K562 (cell line): ENCODE data around the gene RARG. TPM values are rescaled to one million over a fixed set of nuclear protein-coding genes. Genes with fewer than 3 reads are reported as not detected.

Experiments
- CTBP1 ChIP-seq: fragments of 450-650 bp; IDR thresholded peaks from 2 replicates; pipeline ENCODE4 v1.6.1; 2016; ENCODE audit warnings: borderline replicate concordance
- FOXA3 ChIP-seq, 2 experiments: fragments of 450-650 bp in 1 of 2; sonication (generic) in 1 of 2; formaldehyde crosslinking; IDR thresholded peaks in 1 of 2; conservative IDR thresholded peaks in 1 of 2; 2 replicates each; pipeline versions ENCODE4 v1.4.0 to v1.8.0; 2020 to 2022; ENCODE audit warnings: mild to moderate bottlenecking in 2 of 2, missing genetic modification reagents in 1 of 2
- HCFC1 ChIP-seq: IDR thresholded peaks from 2 replicates; pipeline ENCODE4 v1.6.1; 2012; ENCODE audit warnings: low read depth, low read length, improper control_type of control experiment
- MYC ChIP-seq, 2 experiments: fragments of 250-450 bp in 1 of 2; sonication (Bioruptor Pico) in 1 of 2; IDR thresholded peaks; 2 replicates each; pipeline versions ENCODE4 v1.5.1 to v1.6.1; 2012 to 2021; ENCODE audit warnings: low read depth in 2 of 2, borderline replicate concordance in 1 of 2, improper control_type of control experiment in 1 of 2, low read length in 1 of 2, mild to moderate bottlenecking in 1 of 2, moderate library complexity in 1 of 2
- NR1H2 ChIP-seq: sonication (generic); formaldehyde crosslinking; IDR thresholded peaks from 2 replicates; pipeline ENCODE4 v1.4.0; 2020; ENCODE audit warnings: mild to moderate bottlenecking, missing genetic modification reagents
- NRF1 ChIP-seq, 2 experiments: fragments of 450-650 bp; IDR thresholded peaks in 1 of 2; conservative IDR thresholded peaks in 1 of 2; 2 replicates each; pipeline ENCODE4 v1.6.1; 2014; ENCODE audit warnings: mild to moderate bottlenecking in 2 of 2
- PCBP1 ChIP-seq: fragments of 200-400 bp; formaldehyde crosslinking; IDR thresholded peaks from 2 replicates; pipeline ENCODE4 v1.6.1; 2018; ENCODE audit warnings: mild to moderate bottlenecking, low read depth, low read length; ENCODE audit not compliant: poor library complexity, severe bottlenecking
- RHOXF2B ChIP-seq: fragments of 250-450 bp; sonication (Bioruptor Pico); conservative IDR thresholded peaks from 2 replicates; pipeline ENCODE4 v1.5.1; 2021
- SRF ChIP-seq, 2 experiments: fragments of 250-450, 450-650 bp in 1 of 2; sonication (Bioruptor Pico) in 1 of 2; sonication (generic) in 1 of 2; formaldehyde crosslinking; IDR thresholded peaks; 2 replicates each; pipeline versions ENCODE4 v1.5.0 to v1.5.1; 2020 to 2022; ENCODE audit warnings: mild to moderate bottlenecking in 1 of 2, missing genetic modification reagents in 1 of 2
- TARDBP ChIP-seq: fragments of 450-650 bp; IDR thresholded peaks from 2 replicates; pipeline ENCODE4 v1.6.1; 2016
- U2AF1 ChIP-seq: fragments of 200-400 bp; formaldehyde crosslinking; optimal IDR thresholded peaks from 2 replicates; pipeline ENCODE3; 2017; ENCODE audit warnings: mild to moderate bottlenecking, low read depth, low read length, moderate library complexity
- USF1 ChIP-seq: sonication (generic); formaldehyde crosslinking; IDR thresholded peaks from 2 replicates; pipeline ENCODE4 v1.9.0; 2022; ENCODE audit warnings: mild to moderate bottlenecking, missing genetic modification reagents
- YY1 ChIP-seq, 3 experiments: IDR thresholded peaks; 2 replicates each; pipeline ENCODE4 v1.6.1; 2011; ENCODE audit warnings: low read length in 2 of 3, mild to moderate bottlenecking in 2 of 3, moderate library complexity in 2 of 3, borderline replicate concordance in 1 of 3, control low read depth in 1 of 3, low read depth in 1 of 3; ENCODE audit not compliant: insufficient read depth in 3 of 3, insufficient replicate concordance in 2 of 3, control insufficient read depth in 1 of 3, insufficient read length in 1 of 3; ENCODE audit errors: extremely low read depth in 1 of 3
- ZNF318 ChIP-seq, 2 experiments: fragments of 450-650 bp; IDR thresholded peaks; 2 replicates each; pipeline ENCODE4 v1.6.1; 2016; ENCODE audit warnings: mild to moderate bottlenecking in 2 of 2, borderline replicate concordance in 1 of 2, low read depth in 1 of 2, moderate library complexity in 1 of 2
- ZNF766 ChIP-seq: fragments of 200-800 bp; sonication (Bioruptor generic); conservative IDR thresholded peaks from 2 replicates; pipeline ENCODE4 v1.6.1; 2016; ENCODE audit warnings: missing genetic modification characterization, missing compliant biosample characterization
- polyA plus RNA-seq, 8 experiments: library from polyadenylated mRNA; depleted of rRNA in 4 of 8; stranded (reverse) in 5 of 8; unstranded in 3 of 8; fragments of >200 nt; fragmentation: Nextera tagmentation in 2 of 8; fragmentation: Illumina TruSeq in 1 of 8; extraction: Ambion mirVana in 2 of 8; extraction: Trizol in 1 of 8; gene quantifications; 2 replicates each; pipeline versions ENCODE4 v1.2.1 to v1.2.3, GENCODE V29; 2011 to 2014; ENCODE audit warnings: inconsistent platforms in 1 of 8, missing spikeins in 1 of 8
- total RNA-seq, 7 experiments: library from RNA; depleted of rRNA in 6 of 7; stranded (reverse); fragments of >200 nt in 6 of 7; fragmentation: Illumina TruSeq in 2 of 7; extraction: Trizol in 2 of 7; gene quantifications; 2 replicates each; pipeline versions ENCODE4 v1.2.1 to v1.2.3, GENCODE V29; 2011 to 2021; ENCODE audit warnings: low replicate concordance in 1 of 7

Gene RARG
- total and polyA plus RNA-seq, 9 of the 15 experiments (the other 6 are each of a cell fraction or from before 2014, with no cell fraction given): 0.18 to 7.6 (median 3.8) TPM

- TF ChIP-seq ZNF318 (IDR thresholded peaks at IDR 0.05; ENCODE audit: borderline replicate concordance in 1 of 2, low read depth in 1 of 2) (no peak), HCFC1 (0 out of 2 replicates have a peak, but pooled peaks have one; percentile 0), SRF (CRISPR knock-in tag; IDR thresholded peaks at IDR 0.05) (peak in 1 of 2 experiments; percentile 75; a peak in 2 of 4 replicates), USF1 (peak; percentile 28; the same call in 1 of the 2 replicates), ZNF766 (0 out of 2 replicates have a peak, but pooled peaks have one; percentile 39), NR1H2 (CRISPR knock-in tag) (0 out of 2 replicates have a peak, but pooled peaks have one; percentile 69), FOXA3 (CRISPR knock-in tag; conservative IDR thresholded peaks at IDR 0.05 in 1 of 2, IDR thresholded peaks at IDR 0.05 in 1 of 2) (0 out of 4 replicates have a peak, but pooled peaks of 1 of the 2 experiments have one; percentile 26), NRF1 (conservative IDR thresholded peaks at IDR 0.05 in 1 of 2, IDR thresholded peaks at IDR 0.05 in 1 of 2) (peak; percentile 74 to 78), RHOXF2B (CRISPR knock-in tag) (no peak), CTBP1 (peak; percentile 54; the same call in 1 of the 2 replicates), PCBP1 (peak; percentile 26), MYC (IDR thresholded peaks at IDR 0.05; ENCODE audit: low read depth, low read length) (no peak), MYC (CRISPR knock-in tag; IDR thresholded peaks at IDR 0.05; ENCODE audit: borderline replicate concordance, low read depth) (peak; percentile 68; the same call in 1 of the 2 replicates), YY1 (IDR thresholded peaks at IDR 0.05; ENCODE audit: borderline replicate concordance in 1 of 3, control insufficient read depth in 1 of 3, extremely low read depth in 1 of 3, insufficient read depth in 3 of 3, insufficient read length in 1 of 3, insufficient replicate concordance in 2 of 3, low read depth in 1 of 3, low read length in 2 of 3) (peak in 1 of 3 experiments; percentile 11), TARDBP (no peak), U2AF1 (no peak)
Observed at GRCh38 chr12:53220694-53221202, 11.3 kb downstream of the RARG start (continued).
